MM.1S (cell line): ENCODE data around the gene DCAF6.
A peak's percentile ranks its signal among the peaks of the same experiment; 100 is the strongest.

Experiments
- DNase-seq: peaks from one replicate; pipeline ENCODE4 v3.0.0-alpha.2; 2015
- H2AFZ ChIP-seq: fragments of 300-600 bp; sonication (generic); 2 replicates; pipeline ENCODE4 v1.6.0; 2016; ENCODE audit warnings: antibody characterized with exemption, low read length
- H3F3A ChIP-seq: fragments of 300-600 bp; sonication (generic); 2 replicates; pipeline ENCODE4 v1.6.1; 2016; ENCODE audit warnings: mild to moderate bottlenecking, antibody characterized with exemption, low read length, moderate library complexity, mixed read lengths; ENCODE audit not compliant: insufficient read depth
- H3K27ac ChIP-seq: fragments of 300-600 bp; sonication (generic); 2 replicates; pipeline ENCODE4 v1.5.1; 2016; ENCODE audit warnings: mild to moderate bottlenecking, low read length
- H3K27me3 ChIP-seq: fragments of 300-600 bp; sonication (generic); replicated peaks from 2 replicates; pipeline ENCODE4 v1.6.0; 2016; ENCODE audit warnings: low read length; ENCODE audit not compliant: insufficient read depth
- H3K36me3 ChIP-seq: fragments of 300-600 bp; sonication (generic); replicated peaks from 2 replicates; pipeline ENCODE4 v1.6.1; 2016; ENCODE audit warnings: mild to moderate bottlenecking, low read length, mixed read lengths; ENCODE audit not compliant: insufficient read depth
- H3K4me1 ChIP-seq: fragments of 300-600 bp; sonication (generic); 2 replicates; pipeline ENCODE4 v1.6.1; 2016; ENCODE audit warnings: low read length, mixed read lengths
- H3K4me2 ChIP-seq: fragments of 300-600 bp; sonication (generic); 2 replicates; pipeline ENCODE4 v1.6.0; 2016; ENCODE audit warnings: low read depth, low read length
- H3K4me3 ChIP-seq: fragments of 300-600 bp; sonication (generic); 2 replicates; pipeline ENCODE4 v1.5.1; 2016; ENCODE audit warnings: low read length, mixed read lengths
- H3K79me2 ChIP-seq: fragments of 300-600 bp; sonication (generic); 2 replicates; pipeline ENCODE4 v1.6.1; 2016; ENCODE audit warnings: mixed run types, low read length, mixed read lengths
- H3K9ac ChIP-seq: fragments of 300-600 bp; sonication (generic); 2 replicates; pipeline ENCODE4 v1.6.1; 2016; ENCODE audit warnings: low read length, mixed read lengths
- H3K9me2 ChIP-seq: fragments of 300-600 bp; sonication (generic); replicated peaks from 2 replicates; pipeline ENCODE4 v1.6.1; 2016; ENCODE audit warnings: mild to moderate bottlenecking, low read length, mixed read lengths; ENCODE audit not compliant: insufficient read depth
- H3K9me3 ChIP-seq: fragments of 300-600 bp; sonication (generic); replicated peaks from 2 replicates; pipeline ENCODE4 v1.6.1; 2016; ENCODE audit warnings: mild to moderate bottlenecking, low read length, mixed read lengths; ENCODE audit not compliant: insufficient read depth
- H4K20me1 ChIP-seq: fragments of 300-600 bp; sonication (generic); 2 replicates; pipeline ENCODE4 v1.6.1; 2016; ENCODE audit warnings: mild to moderate bottlenecking, low read length, moderate library complexity, mixed read lengths; ENCODE audit not compliant: insufficient read depth
- CTCF ChIP-seq: fragments of 300-600 bp; sonication (generic); IDR thresholded peaks from 2 replicates; pipeline ENCODE4 v1.5.1; 2016; ENCODE audit warnings: antibody characterized with exemption, low read length, mixed read lengths
- EZH2 ChIP-seq: fragments of 300-600 bp; sonication (generic); optimal IDR thresholded peaks from 2 replicates; pipeline ENCODE3; 2017; ENCODE audit warnings: low read depth, mild to moderate bottlenecking, antibody characterized with exemption, low read length, mixed read lengths
- EZH2phosphoT487 ChIP-seq: fragments of 300-600 bp; sonication (generic); IDR thresholded peaks from 2 replicates; pipeline ENCODE4 v1.6.1; 2018; ENCODE audit warnings: antibody characterized with exemption, low read length

DCAF6 gene

GRCh38 chr1:167909691-167910180 is 26.7 kb upstream of the DCAF6 start:
- Histone ChIP-seq H3K27ac (no peak overlapping the region), H3K9me2 (no peaks in the 10 kb centered on the region), H4K20me1 (no peaks in the 10 kb centered on the region), H3K4me1 (0 out of 2 replicates have a peak, but pooled peaks cover 5% of the 10 kb centered on the region), H3K9me3 (no peaks in the 10 kb centered on the region), H3F3A (no peaks in the 10 kb centered on the region), H3K79me2 (no peaks in the 10 kb centered on the region), H3K9ac (no peak overlapping the region), H3K27me3 (no peaks in the 10 kb centered on the region), H3K4me2 (no peak overlapping the region), H3K4me3 (no peak overlapping the region), H2AFZ (no peak overlapping the region), H3K36me3 (no peaks in the 10 kb centered on the region)
- DNase-seq, result peak; percentile 12
- no peak for TF ChIP-seq EZH2phosphoT487
- no peak for TF ChIP-seq CTCF
- no peak for TF ChIP-seq EZH2

DNA sequence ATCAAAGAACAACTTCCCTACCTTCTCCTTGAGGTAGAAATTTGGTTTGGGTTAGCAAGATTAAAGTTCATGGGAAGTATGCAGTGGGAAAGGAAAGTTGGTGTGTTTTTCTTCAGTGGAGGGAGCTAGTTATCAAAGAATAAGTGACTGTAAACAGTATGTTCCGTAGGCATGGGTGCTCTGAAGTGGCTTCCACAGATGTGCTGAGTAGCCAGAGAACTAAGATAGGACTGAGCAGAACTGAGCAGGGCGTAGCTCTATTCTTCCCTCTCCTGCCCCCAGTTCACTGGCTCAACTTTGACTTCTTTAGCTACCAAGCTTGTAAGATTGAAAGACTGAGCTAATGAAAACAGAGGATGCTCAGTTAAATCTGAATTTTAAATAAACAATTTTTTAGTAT is 26.0 kb upstream of the DCAF6 start:
- Histone ChIP-seq H2AFZ (no peak overlapping the region), H3K4me1 (0 out of 2 replicates have a peak, but pooled peaks cover 5% of the 10 kb centered on the region), H3K9ac (no peak overlapping the region), H3K9me3 (no peaks in the 10 kb centered on the region), H3F3A (no peaks in the 10 kb centered on the region), H3K36me3 (no peaks in the 10 kb centered on the region), H3K27me3 (no peaks in the 10 kb centered on the region), H3K9me2 (no peaks in the 10 kb centered on the region), H3K79me2 (no peaks in the 10 kb centered on the region), H3K4me3 (no peak overlapping the region), H3K27ac (no peak overlapping the region), H4K20me1 (no peaks in the 10 kb centered on the region), H3K4me2 (no peak overlapping the region)
- TF ChIP-seq EZH2phosphoT487 (no peak), EZH2 (no peak), CTCF (no peak)
- DNase-seq, result no peak

GRCh38 chr1:167911413-167911812 is 25.1 kb upstream of the DCAF6 start:
- H3K36me3 ChIP-seq, result no peaks in the 10 kb centered on the region
- H3F3A ChIP-seq, result no peaks in the 10 kb centered on the region
- H3K9me3 ChIP-seq, result no peaks in the 10 kb centered on the region
- 0 out of 2 replicates have a peak, but pooled peaks cover 5% of the 10 kb centered on the region for H3K4me1 ChIP-seq
- no peak overlapping the region for H2AFZ ChIP-seq
- H4K20me1 ChIP-seq, result no peaks in the 10 kb centered on the region
- no peak overlapping the region for H3K4me3 ChIP-seq
- H3K79me2 ChIP-seq, result no peaks in the 10 kb centered on the region
- no peak overlapping the region for H3K27ac ChIP-seq
- TF ChIP-seq CTCF (no peak), EZH2 (no peak), EZH2phosphoT487 (no peak)
- H3K9me2 ChIP-seq, result no peaks in the 10 kb centered on the region
- H3K9ac ChIP-seq, result no peak overlapping the region
- H3K27me3 ChIP-seq, result no peaks in the 10 kb centered on the region
- DNase-seq, result no peak
- H3K4me2 ChIP-seq, result no peak overlapping the region
